Measurements from ENCODE around the gene NCAPD2. TPM values are rescaled to one million over a fixed set of nuclear protein-coding genes. Genes with fewer than 3 reads are reported as not detected.

Gene NCAPD2
- total and polyA plus RNA-seq, 2 donors (not counting 3 experiments of a cell fraction or from before 2014, with no cell fraction given) = 41.8 to 90.1 TPM

- dilution Hi-C loops (cut with MboI; ENCODE audit: extremely low pct_ligation_motif_present, low sequenced_read_pairs) = no loop called here
- Histone ChIP-seq H3K36me3 (ENCODE audit: control insufficient read depth in 2 of 2, extremely low read depth in 1 of 2, insufficient read depth in 2 of 2, low read length in 2 of 2) (peaks cover 27 to 50% of the 10 kb centered on the region in 2 experiments), H3K9ac (replicated peaks; ENCODE audit: extremely low read depth, insufficient read depth, low read length) (no peak overlapping the region), H4K20me1 (replicated peaks; ENCODE audit: control insufficient read depth, extremely low read depth, insufficient read depth, low read length) (no peaks in the 10 kb centered on the region), H3K27ac (ENCODE audit: insufficient read depth, low read depth, low read length) (no peak overlapping the region), H3K4me2 (ENCODE audit: insufficient read depth, low read length) (no peak overlapping the region), H3K4me3 (replicated peaks in 1 of 3; ENCODE audit: insufficient read depth in 1 of 3, low read depth in 1 of 3, low read length in 3 of 3) (no peak overlapping the region), H3K79me2 (ENCODE audit: control insufficient read depth, insufficient read depth, low read length) (no peaks in the 10 kb centered on the region), H3K9me3 (replicated peaks; ENCODE audit: control insufficient read depth, insufficient read depth, low read length) (no peaks in the 10 kb centered on the region), H3K27me3 (ENCODE audit: control insufficient read depth in 2 of 2, insufficient read depth in 2 of 2, low read length in 2 of 2) (no peaks in the 10 kb centered on the region), H2AFZ (ENCODE audit: low read depth, low read length) (no peak overlapping the region), H3K4me1 (ENCODE audit: control insufficient read depth, extremely low read depth, insufficient read depth, low read length) (no peaks in the 10 kb centered on the region), H3K9me1 (replicated peaks; ENCODE audit: control insufficient read depth, extremely low read depth, insufficient read depth, low read length) (no peaks in the 10 kb centered on the region)
- no TSS peak for BruUV-seq (replicated peaks)
- POLR2A ChIA-PET = no interaction called here
- CTCF ChIA-PET = no interaction called here
- no peak for DNase-seq (ENCODE audit: low read depth, low spot score)
- intact Hi-C loops (cut with micrococcal nuclease) = no loop called here
- FAIRE-seq = no peak
- TF ChIP-seq GATA2 (IDR thresholded peaks at IDR 0.05; ENCODE audit: insufficient read depth, insufficient read length, low read depth, low read length) (no peak), JUN (IDR thresholded peaks at IDR 0.05; ENCODE audit: borderline replicate concordance, insufficient read depth, insufficient read length, low read depth) (no peak), EZH2 (IDR thresholded peaks at IDR 0.05; ENCODE audit: borderline replicate concordance, low read depth, low read length, severe bottlenecking) (no peak), CTCF (IDR thresholded peaks at IDR 0.05; ENCODE audit: extremely low read depth in 1 of 2, insufficient read depth in 1 of 2, low read depth in 1 of 2, low read length in 2 of 2) (no peak), MYC (IDR thresholded peaks at IDR 0.05; ENCODE audit: low read depth, low read length) (no peak), POLR2AphosphoS5 (IDR thresholded peaks at IDR 0.05; ENCODE audit: insufficient read depth, low read depth, low read length) (no peak), MAX (IDR thresholded peaks at IDR 0.05; ENCODE audit: insufficient read depth, insufficient read length) (no peak)
These were observed 80.8 kb downstream of the NCAPD2 start for GRCh38 chr12:6574576-6575295.

Measured in endothelial cell of umbilical vein (primary cell).